SH-SY5Y (cell line): Measurements from ENCODE around the gene FBXW5.

Experiments
- GATA2 ChIP-seq: IDR thresholded peaks from 2 replicates; pipeline ENCODE4 v1.6.1; 2011; ENCODE audit warnings: mild to moderate bottlenecking, low read depth, low read length
- GATA3 ChIP-seq: IDR thresholded peaks from 2 replicates; pipeline ENCODE4 v1.6.1; 2011; ENCODE audit warnings: low read depth, mild to moderate bottlenecking, low read length, moderate library complexity

The FBXW5 gene, protein sequence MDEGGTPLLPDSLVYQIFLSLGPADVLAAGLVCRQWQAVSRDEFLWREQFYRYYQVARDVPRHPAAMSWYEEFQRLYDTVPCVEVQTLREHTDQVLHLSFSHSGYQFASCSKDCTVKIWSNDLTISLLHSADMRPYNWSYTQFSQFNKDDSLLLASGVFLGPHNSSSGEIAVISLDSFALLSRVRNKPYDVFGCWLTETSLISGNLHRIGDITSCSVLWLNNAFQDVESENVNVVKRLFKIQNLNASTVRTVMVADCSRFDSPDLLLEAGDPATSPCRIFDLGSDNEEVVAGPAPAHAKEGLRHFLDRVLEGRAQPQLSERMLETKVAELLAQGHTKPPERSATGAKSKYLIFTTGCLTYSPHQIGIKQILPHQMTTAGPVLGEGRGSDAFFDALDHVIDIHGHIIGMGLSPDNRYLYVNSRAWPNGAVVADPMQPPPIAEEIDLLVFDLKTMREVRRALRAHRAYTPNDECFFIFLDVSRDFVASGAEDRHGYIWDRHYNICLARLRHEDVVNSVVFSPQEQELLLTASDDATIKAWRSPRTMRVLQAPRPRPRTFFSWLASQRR

DNA sequence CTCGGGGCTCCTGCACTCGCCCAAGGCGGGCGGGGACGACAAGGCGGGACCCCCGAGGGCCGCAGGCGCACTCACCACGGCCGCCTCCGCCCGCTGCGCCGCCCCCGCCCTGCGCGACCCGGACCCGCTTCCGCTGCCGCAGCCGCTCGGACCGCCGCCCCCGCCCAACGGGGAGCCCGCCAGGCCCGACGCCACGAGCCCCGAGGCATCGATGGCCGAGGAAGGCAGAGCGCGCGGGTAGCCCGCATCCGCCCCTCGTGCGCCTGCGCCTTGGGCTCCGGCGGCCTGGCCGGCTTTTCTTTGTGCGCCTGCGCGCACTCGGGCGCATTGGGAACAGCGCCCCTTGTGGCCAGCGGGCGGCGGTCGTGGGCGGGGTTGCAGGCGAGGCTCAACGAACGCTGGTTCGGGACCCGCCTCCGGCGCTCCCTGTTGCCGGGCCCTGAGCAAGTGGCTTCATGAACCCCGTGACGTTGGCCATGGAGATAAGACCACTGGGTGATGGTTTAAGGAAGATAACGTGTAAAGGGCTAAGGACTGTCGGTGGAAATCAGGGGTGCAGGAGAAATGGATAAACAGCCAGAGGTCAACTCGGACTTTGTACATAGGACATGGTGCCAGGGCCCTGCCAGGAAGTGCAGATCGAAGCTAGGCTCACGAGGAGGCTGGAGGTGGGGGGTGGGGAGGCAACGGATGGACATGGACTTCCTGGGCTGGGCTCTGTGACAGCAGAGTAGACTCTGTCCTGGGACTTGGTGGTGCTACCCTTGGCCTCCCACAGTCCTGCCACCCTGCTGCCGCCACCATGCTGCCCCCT lies at the start of gene FBXW5, which contains the start of gene C8G:
FBXW5 (minus strand) TSS at position 220 of the 814 bp plus-strand sequence. CDS start 655 bp downstream, outside the sequence.
C8G (plus strand) TSS at position 725 of the 814 bp plus-strand sequence; CDS start at position 803, 78 bp downstream.
- TF ChIP-seq GATA3, result no peak

DNA sequence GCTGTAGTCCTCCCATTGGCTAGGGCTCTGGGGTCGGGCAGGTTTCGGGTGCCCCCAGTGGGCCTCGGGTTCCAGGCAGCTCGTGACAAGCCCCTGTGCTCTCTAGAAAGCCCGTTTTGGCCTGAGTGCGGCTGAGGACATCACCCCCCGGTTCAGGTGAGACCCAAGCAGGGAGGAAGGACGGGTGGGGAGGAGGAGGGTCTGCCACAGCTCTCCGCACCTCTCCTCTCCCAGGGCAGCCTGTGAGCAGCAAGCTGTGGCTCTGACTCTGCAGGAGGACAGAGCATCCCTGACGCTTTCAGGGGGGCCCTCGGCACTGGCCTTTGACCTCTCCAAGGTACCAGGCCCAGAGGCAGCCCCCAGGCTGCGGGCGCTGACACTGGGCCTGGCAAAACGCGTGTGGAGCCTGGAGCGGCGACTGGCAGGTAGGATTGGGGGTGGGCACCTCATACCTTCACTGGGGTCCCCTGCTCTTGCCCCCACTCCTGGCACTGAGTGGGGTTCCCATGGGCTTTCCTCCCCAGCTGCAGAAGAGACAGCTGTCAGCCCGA lies 48.4 kb upstream of the FBXW5 start:
- no peak for TF ChIP-seq GATA3
- no peak for TF ChIP-seq GATA2

DNA sequence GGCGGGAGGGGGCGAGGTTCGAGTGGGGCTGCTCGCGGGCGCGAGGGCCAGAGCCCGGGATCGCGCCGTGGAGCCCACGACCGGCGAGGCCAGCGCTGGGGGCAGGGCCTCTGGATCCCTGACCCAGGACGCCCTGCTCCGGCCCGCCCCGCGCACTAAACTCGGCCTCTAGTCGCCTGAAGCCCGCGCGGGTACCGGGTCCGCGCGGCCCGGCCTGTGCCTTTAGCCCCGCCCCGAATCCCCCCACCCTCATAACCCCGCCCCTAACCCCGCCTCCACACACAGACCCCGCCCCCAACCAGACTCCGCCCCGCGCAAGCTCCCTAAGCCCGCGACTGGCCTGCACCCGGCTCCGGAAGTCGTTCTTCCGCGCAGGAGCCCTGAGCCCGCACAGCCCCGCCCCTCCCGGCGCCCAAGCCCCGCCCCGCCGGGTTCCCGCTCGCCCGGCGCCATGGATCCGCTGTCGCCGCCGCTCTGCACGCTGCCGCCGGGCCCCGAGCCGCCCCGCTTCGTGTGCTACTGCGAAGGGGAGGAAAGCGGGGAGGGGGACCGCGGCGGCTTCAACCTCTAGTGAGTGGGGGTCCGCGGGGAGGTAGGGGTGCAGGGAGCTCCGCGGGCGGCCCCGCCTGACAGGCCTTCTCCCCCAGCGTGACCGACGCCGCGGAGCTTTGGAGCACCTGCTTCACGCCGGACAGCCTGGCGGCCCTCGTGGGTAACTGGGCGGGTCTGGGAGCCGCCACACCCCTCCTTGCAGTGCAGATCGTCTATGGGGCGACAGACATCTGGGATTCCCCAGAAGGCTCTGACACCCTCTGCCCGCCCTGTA lies 47.7 kb upstream of the FBXW5 start, which contains the start of gene PAXX:
PAXX (plus strand) TSS at position 430 of the 826 bp plus-strand sequence; CDS start at position 452, 22 bp downstream.
- TF ChIP-seq GATA3, result no peak
- no peak for TF ChIP-seq GATA2

DNA sequence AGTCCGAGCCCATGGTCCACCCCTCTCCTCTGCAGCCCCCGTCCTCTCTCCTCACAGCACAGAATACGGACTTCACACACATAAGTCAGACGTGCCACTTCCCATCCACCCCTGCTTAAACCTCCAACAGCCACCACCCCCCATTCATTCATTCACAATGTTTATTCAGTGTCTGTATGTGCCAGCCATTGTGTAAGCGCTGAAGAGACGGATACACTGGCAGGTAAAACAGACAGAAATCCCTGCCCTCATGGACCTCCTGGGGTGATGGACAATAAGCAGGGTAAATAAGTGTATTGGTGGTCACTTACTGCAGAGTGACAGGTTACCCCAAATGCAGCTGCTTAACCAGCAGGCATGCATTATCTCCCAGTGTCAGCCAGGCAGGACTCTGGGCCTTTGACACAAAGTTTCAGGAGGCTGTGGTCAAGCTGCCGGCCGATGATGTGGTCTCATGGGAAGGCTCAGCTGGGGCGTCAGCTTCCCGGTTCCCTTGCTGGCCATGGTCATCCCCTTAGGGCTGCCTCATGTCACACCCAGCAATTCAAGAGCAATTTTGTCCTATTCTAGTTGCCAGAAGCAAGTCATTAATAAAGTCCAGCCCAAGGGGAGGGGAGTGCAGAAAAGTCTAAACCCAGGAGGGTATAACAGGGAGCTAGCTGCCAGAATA lies 45.8 kb upstream of the FBXW5 start:
- TF ChIP-seq GATA2, result no peak
- no peak for TF ChIP-seq GATA3

DNA sequence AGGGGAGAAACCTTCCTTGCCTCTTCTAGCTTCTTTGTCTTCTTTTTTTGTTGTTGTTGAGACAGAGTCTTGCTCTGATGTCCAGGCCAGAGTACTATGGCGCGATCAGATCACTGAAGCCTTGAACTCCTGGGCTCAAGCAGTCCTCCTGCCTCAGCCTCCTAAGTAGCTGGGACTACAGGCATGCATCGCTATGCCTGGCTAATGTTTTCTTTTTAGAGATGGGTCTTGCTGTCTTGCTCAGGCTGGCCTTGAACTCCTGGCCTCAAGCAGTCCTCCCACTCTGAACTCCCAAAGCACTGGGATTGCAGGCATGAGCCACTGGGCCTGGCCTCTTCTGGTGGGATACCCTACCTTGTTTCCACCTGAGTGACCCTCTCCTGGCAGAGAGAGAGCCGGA lies 44.3 kb upstream of the FBXW5 start:
- TF ChIP-seq GATA3 (no peak), GATA2 (no peak)

DNA sequence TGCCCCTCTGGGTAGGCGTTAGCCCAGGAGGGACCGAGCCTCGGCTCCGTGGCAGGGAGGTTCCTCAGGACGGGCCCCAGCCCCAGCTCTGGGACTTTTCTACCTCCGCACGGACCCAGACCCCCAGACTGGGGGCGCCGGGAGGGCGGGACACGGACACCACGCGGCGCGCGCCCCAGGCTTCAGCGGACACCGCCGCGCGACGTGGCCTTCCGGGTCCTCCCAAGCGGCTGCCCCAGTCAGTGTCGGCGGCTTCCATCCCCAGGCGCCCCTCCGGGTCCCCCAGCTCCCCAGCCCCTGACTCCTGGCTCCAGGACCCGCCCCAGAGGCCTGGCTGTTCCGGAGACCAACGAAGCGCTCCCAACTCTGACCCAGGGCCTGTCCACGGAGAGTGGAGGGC lies 41.3 kb upstream of the FBXW5 start:
- TF ChIP-seq GATA3 (no peak), GATA2 (no peak)

DNA sequence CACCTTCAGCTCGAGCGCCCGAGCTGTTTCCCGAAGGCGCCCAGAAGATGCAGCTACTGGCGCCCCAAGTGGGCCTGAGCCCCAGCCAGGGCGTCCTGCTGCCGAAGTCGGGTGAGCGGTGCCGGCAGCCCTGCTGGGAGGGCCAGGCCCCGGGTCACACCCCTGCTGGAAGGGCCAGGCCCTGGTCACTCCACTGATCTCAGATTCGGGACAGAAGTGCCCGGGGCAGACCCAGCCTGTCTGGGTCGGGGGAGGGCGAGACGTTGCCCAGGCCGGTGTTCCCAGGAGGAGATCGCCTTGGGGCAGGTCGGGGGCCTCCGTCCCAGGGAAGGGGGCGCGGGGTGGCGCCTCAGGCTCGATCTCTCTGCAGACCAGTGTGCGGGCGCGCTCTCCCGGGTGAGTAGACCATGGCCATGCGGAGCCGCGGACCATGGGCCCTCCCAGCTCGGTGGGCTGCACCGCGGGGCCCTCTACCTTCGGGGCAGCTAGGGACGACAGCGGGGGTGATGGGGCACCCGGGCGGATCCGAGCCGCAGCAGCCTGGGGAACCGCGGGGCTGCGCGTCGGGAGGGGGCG lies 40.6 kb upstream of the FBXW5 start:
- no peak for TF ChIP-seq GATA3
- no peak for TF ChIP-seq GATA2

DNA sequence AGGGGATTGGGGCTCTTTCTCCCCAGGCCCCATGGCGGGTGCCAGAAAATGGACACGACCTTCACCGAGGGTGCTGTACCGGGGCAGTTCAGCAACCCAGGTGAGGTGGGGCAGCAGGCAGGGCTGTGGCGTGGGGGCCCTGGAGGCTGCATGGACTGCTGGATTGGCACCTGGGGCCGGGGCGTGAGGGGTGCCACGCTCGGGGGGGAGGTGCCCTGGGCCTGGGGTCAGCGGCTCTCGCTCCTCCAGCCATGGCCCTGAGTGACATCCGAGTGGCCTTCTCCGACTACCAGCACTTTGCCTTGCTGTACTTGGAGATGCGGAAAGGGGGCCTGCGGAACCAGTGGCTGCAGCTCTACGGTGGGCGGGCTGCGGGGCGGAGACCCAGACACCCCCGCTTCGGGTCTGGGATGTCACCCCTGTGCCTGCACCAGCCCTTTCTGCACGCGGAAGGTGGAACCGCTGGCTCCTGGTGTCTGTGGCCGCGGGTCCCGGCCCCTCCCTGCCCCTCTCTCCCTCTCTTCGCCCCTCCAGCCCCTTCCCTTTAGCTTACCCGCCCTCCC lies 40.0 kb upstream of the FBXW5 start:
- TF ChIP-seq GATA3 (no peak), GATA2 (no peak)

DNA sequence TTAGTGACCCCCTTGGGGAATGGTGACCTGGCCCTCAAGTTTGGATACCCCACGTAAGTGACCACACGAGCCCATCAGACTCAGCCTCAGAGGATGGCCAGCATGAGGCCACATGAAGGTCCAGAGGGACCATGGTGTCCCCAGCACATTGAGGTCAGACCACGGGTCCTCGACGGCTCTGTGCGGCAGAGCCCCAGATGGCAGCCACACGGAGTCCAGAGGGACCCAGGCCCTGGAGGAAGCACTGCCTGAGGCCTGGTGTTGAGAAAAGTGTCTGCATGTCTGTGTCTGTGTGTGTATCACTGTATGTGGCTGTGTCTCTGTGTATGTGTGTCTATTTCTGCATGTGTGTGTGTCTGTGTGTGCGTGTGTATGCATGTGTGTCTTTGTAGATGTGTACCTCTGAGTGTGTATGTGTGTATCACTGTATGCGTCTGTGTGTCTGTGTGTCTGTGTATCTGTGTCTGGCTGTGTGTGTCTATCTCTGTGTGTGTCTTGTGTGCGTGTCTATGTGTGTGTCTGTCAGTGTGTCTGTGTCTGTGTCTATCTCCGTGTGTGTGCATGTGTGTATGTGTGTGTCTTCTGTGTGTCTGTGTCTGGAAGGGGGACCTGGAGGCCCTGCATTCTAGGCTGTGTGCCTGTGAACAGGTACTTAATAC lies 39.2 kb upstream of the FBXW5 start:
- TF ChIP-seq GATA3, result no peak

DNA sequence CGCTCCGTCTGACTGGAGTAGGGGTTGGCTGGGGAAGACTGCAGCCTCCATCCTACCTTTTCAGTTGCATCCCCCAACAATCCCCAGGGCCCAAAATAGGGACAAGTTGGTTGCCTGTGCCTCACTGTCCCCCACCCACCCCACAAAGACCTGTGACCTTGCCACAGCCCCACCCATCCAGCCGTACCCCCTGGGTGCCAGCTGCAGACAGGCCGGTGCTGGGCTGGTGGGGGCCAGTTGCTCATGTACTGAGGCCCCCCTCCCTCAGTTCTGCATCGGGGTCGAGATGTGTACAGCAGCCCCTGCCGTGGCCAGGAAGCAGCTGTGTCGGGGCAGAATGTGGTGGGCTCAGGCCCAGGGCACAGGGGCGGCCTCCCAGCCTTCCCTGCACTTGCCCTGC lies 38.6 kb upstream of the FBXW5 start:
- TF ChIP-seq GATA2 (no peak), GATA3 (no peak)

DNA sequence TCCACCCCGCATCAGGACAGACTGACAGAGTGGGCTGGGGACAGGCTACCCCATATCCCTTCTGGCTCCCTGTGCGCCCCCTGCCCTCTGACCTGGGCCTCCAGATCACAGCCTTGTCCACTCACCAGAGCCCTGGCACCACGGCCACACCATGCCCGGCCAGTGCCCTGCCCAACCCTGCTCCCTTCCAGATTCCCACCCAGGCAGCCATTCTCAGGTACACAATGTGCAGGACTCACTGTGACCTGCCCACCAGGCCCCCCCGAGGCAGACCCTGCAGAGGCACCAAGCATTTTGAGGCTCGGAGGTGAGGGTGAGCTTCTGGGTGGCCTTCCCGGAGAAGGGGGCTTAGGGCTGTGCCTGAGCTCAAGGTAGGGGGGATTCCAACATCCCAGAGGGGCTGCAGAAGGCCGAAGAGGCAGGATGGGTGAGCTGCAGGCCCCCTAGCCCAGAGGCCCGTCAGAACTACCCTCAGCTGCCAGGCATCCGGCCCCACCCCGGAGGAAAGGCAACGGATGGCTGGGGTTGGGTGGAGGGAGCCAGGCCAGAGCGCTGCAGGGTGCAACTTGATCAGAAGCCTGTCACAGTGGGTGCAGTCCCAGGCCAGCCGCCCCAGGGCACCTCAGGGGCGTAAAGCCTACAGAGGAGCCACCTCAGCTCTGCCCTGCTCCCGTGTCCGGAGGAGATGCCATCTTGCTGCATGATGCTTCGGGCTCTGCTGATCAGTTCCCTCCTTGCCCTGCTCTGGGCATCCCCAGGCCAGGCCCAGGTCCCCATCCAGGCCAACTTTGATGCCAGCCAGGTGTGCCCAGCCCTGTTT lies 37.9 kb upstream of the FBXW5 start, which contains the start of gene LCNL1:
LCNL1 (plus strand) TSS at position 762 of the 820 bp plus-strand sequence. CDS start 594 bp downstream, outside the sequence.
- TF ChIP-seq GATA3, result no peak
- no peak for TF ChIP-seq GATA2
